Hippocampal formation (tissue), 2 donors: ENCODE data around the gene LRRC4.
A peak's percentile ranks its signal among the peaks of the same experiment; 100 is the strongest.

ENCODE experiments used
- DNase-seq, 2 donors: peaks; one replicate each; lab custom pipeline; 2025; lab: John Stamatoyannopoulos, UW

The LRRC4 gene

GRCh38 chr7:128030654-128031611 lies at the start of gene LRRC4:
LRRC4 (minus strand) TSS chr7:128031437; CDS start chr7:128030640, 797 bp downstream.
- DNase-seq = peak; percentile 21 to 59

GRCh38 chr7:128080169-128080568 lies 48.9 kb upstream of the LRRC4 start:
- DNase-seq = no peak

- DNase-seq = no peak
Observed at GRCh38 chr7:128078309-128078708, 47.1 kb upstream of the LRRC4 start.

GRCh38 chr7:128076796-128077271 lies 45.6 kb upstream of the LRRC4 start:
- DNase-seq = no peak

- peak in 1 of 2 donors; percentile 19 for DNase-seq
Observed at GRCh38 chr7:128076196-128076795, 45.1 kb upstream of the LRRC4 start.

GRCh38 chr7:128075242-128076095 lies 44.2 kb upstream of the LRRC4 start:
- DNase-seq = no peak

GRCh38 chr7:128074736-128075135 lies 43.5 kb upstream of the LRRC4 start:
- DNase-seq = no peak

- no peak for DNase-seq
Observed at GRCh38 chr7:128074336-128074735, 43.1 kb upstream of the LRRC4 start.

GRCh38 chr7:128073671-128074310 lies 42.6 kb upstream of the LRRC4 start:
- no peak for DNase-seq

GRCh38 chr7:128071801-128072200 lies 40.6 kb upstream of the LRRC4 start:
- DNase-seq = no peak

- no peak for DNase-seq
Observed at GRCh38 chr7:128071376-128071775, 40.1 kb upstream of the LRRC4 start.

GRCh38 chr7:128069373-128070364 lies 38.4 kb upstream of the LRRC4 start:
- no peak for DNase-seq

- DNase-seq = no peak
Observed at GRCh38 chr7:128068785-128069184, 37.5 kb upstream of the LRRC4 start.

GRCh38 chr7:128067983-128068382 lies 36.7 kb upstream of the LRRC4 start:
- no peak for DNase-seq

- no peak for DNase-seq
Observed at GRCh38 chr7:128066858-128067257, 35.6 kb upstream of the LRRC4 start.

- DNase-seq = no peak
Observed at GRCh38 chr7:128066395-128066794, 35.2 kb upstream of the LRRC4 start.

- no peak for DNase-seq
Observed at GRCh38 chr7:128065872-128066271, 34.6 kb upstream of the LRRC4 start.

GRCh38 chr7:128063088-128063487 lies 31.9 kb upstream of the LRRC4 start:
- no peak for DNase-seq

GRCh38 chr7:128060018-128060417 lies 28.8 kb upstream of the LRRC4 start:
- DNase-seq = no peak
